ENCODE measurements around the gene TOGARAM2. TPM values are rescaled to one million over a fixed set of nuclear protein-coding genes. Genes with fewer than 3 reads are reported as not detected.

Gene TOGARAM2
- total RNA-seq, 1 donor from 2014 or later, result 15.4 TPM

DNA sequence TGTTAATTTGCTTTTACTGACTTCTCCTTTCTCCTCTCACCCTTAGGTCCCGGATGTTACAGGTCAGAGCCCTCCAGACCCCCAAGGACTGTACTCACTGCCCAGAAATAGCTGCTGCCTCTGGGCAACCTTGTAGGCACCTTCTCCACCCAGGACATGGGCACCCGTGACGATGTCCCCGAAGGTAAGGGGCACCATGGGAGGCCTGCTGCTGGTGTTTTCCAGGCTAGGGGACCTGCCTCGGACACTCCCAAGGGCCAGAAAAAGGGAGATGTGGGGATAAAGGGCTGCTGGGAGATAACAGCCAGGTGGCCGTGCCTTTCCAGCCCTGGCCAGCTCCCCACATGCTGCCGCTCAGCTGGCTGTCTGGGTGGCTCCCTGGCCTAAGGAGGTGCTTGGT, 13.6 kb downstream of the TOGARAM2 start:
- H3K4me1 ChIP-seq, result peaks cover 13% of the 10 kb centered on the region
- DNase-seq (no peak), ATAC-seq (no peak)
- no peak overlapping the region for H3K4me3 ChIP-seq
- H3K9me3 ChIP-seq, result no peaks in the 10 kb centered on the region
- H3K36me3 ChIP-seq, result no peaks in the 10 kb centered on the region
- H3K27ac ChIP-seq, result no peak overlapping the region
- TF ChIP-seq, protein P1, sequence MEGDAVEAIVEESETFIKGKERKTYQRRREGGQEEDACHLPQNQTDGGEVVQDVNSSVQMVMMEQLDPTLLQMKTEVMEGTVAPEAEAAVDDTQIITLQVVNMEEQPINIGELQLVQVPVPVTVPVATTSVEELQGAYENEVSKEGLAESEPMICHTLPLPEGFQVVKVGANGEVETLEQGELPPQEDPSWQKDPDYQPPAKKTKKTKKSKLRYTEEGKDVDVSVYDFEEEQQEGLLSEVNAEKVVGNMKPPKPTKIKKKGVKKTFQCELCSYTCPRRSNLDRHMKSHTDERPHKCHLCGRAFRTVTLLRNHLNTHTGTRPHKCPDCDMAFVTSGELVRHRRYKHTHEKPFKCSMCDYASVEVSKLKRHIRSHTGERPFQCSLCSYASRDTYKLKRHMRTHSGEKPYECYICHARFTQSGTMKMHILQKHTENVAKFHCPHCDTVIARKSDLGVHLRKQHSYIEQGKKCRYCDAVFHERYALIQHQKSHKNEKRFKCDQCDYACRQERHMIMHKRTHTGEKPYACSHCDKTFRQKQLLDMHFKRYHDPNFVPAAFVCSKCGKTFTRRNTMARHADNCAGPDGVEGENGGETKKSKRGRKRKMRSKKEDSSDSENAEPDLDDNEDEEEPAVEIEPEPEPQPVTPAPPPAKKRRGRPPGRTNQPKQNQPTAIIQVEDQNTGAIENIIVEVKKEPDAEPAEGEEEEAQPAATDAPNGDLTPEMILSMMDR (IDR thresholded peaks at IDR 0.05), result no peak
- no peaks in the 10 kb centered on the region for H3K27me3 ChIP-seq (ENCODE audit: low read depth)
- intact Hi-C loops (cut with DNase I), result no loop called here

DNA sequence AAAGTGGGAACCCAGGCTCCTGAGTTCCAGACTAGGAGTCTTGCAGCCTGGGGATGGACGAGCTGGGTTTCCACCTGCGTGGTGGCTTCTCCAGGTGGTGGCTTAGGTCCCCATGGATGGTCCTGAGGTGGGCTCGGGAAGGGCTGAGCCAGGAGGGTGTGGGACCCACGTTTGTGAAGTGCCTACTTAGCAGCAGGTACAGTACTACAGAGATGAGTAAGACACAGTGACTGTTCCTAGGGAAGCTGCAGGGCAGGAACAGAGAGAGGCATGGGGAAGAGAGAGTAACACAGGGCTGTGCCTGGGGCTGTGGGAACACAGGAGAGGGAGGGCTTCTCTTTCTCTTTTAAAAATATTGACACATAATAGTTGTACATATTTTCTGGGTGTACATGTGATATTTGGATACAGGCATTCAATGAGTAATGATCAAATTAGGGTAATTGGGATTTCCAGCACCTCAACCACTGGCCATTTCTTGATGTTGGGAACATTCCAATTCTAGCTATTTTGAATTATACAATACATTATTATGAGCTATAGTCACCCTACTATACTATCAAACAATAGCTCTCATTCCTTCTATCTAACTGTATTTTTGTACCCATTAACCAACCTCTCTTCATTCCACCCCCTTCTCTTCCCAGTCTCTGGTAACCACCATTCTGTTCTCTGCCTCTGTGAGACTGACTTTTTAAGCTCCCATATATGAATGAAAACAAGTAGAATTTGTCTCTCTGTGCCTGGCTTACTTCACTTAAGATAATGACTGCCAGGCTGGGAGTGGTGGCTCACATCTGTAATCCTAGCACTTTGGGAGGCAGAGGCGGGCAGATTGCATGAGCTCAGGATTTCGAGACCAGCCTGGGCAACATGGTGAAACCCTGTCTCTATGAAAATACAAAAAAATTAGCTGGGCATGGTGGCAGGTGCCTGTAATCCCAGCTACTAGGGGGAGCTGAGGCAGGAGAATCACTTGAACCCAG, 15.0 kb downstream of the TOGARAM2 start:
- Histone ChIP-seq H3K36me3 (no peaks in the 10 kb centered on the region), H3K27ac (no peak overlapping the region), H3K9me3 (no peaks in the 10 kb centered on the region), H3K27me3 (ENCODE audit: low read depth) (no peaks in the 10 kb centered on the region), H3K4me3 (no peak overlapping the region), H3K4me1 (peaks cover 26% of the 10 kb centered on the region)
- intact Hi-C loops (cut with DNase I), result no loop called here
- no peak for ATAC-seq
- TF ChIP-seq, protein P1 (IDR thresholded peaks at IDR 0.05), result no peak
- no peak for DNase-seq

DNA sequence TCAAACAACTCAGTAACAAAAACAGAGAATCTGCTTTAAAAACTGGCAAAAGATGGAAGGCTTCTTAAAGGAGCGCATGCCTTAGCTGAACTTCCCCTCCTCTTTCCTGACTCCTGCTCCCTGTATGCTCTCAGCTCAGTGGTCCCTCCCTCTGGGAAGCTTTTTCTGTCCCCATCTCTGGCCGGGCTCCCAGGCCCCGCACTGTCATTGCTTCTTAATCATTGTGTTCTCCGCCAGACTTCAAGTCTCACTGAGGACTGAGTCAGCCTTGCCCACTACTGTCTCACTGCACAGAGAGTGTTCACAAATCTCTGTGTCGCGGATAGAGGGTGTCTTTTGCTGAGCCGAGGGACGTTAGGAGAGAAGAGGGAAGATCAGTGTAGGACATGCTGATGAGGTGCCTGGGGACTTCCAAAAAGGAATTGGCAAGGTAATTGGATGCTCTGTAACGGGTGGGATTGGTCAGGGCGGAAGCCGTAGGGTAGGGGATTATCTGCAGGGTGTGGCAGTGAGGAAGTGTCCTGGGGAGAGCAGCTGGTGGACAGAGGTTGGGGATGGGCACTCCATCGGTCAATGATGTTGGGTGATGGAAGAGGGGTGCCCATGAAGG, 16.2 kb downstream of the TOGARAM2 start:
- TF ChIP-seq, protein P1 (IDR thresholded peaks at IDR 0.05), result no peak
- H3K4me3 ChIP-seq, result no peak overlapping the region
- no peak for ATAC-seq
- H3K27me3 ChIP-seq (ENCODE audit: low read depth), result no peaks in the 10 kb centered on the region
- H3K9me3 ChIP-seq, result no peaks in the 10 kb centered on the region
- DNase-seq, result no peak
- H3K36me3 ChIP-seq, result no peaks in the 10 kb centered on the region
- intact Hi-C loops (cut with DNase I), result no loop called here
- H3K4me1 ChIP-seq, result peaks cover 21% of the 10 kb centered on the region
- H3K27ac ChIP-seq, result no peak overlapping the region

DNA sequence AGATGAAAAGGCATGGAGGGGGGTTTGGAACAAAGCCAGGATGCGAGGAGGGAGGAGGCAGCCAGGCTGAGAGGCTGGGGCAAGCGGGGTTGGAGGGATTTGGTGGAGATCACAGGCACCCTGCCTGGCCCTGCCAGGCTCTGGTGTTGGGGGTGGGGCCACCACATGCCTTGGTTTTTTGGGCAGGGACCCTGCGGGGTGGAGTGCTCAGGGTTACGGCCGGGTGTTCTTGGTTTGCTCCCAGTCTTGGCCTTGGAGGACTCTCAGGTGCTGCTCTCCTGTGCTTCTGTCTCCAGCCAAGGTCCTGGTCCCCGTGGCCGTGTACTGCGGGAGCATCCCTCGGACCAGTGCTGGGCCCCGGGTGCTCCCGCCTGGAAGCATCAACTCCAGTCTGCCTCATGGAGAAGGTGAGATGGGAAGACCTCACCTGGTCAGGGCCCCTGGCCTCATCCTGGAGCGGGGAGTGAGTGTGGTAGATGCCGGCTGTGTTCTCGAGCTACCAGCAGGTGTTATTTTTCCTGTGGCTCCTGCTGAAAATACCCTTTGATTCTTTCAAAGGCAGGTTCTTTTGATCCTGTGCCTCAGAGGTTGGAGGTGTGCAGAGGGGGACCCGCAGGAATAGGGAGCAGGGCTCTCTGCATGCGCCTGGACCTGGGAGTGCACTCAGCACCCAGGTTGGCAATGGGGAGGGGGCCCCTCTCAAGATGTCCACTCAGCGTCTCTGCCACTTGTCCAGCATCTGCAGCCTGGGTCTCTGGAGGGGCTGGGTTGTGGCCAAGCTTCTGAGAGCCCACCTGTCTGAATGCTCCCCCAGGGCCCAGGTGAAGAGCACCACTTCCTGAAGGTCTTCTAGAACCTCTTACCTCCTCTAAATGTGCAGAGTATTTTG, 17.0 kb downstream of the TOGARAM2 start:
- no peaks in the 10 kb centered on the region for H3K36me3 ChIP-seq
- intact Hi-C loops (cut with DNase I), result no loop called here
- ATAC-seq (no peak), DNase-seq (no peak)
- H3K9me3 ChIP-seq, result no peaks in the 10 kb centered on the region
- H3K27ac ChIP-seq, result no peak overlapping the region
- H3K4me3 ChIP-seq, result no peak overlapping the region
- H3K27me3 ChIP-seq (ENCODE audit: low read depth), result no peaks in the 10 kb centered on the region
- TF ChIP-seq, protein P1 (IDR thresholded peaks at IDR 0.05), result no peak
- peaks cover 21% of the 10 kb centered on the region for H3K4me1 ChIP-seq

DNA sequence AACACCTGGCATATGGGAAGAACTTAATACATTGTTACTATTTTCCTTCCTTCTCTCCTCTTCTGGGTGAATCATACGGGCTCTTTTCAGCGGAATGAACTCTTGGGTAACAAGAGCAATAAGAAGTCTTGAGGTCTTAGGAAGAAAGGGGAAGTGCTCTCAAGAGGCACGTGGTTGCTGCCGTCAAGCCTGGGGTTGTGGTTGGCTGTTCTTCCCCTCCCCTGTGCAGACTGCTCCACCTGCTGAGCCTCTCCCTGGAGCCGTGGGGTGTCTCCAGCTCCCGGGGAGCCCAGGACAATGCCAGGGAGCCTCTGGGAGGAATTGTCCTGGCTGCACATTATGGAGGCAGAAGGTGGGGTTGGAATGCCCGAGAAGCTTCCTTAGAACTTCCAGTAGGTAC, 19.4 kb downstream of the TOGARAM2 start:
- Histone ChIP-seq H3K4me1 (peaks cover 21% of the 10 kb centered on the region), H3K27me3 (ENCODE audit: low read depth) (no peaks in the 10 kb centered on the region), H3K9me3 (no peaks in the 10 kb centered on the region), H3K27ac (peak overlapping the region; percentile 46), H3K36me3 (no peaks in the 10 kb centered on the region), H3K4me3 (no peak overlapping the region)
- TF ChIP-seq, protein P1 (IDR thresholded peaks at IDR 0.05), result no peak
- peak; percentile 87 for DNase-seq
- intact Hi-C loops (cut with DNase I), result no loop called here
- ATAC-seq, result peak; percentile 89 to 93

All from lower lobe of right lung (tissue), 2 donors.